Activated T-cell treated with anti-CD3 and anti-CD28 coated beads for 1 hour (primary cell): ENCODE data around the gene TTC21A.

Source experiments
- DNase-seq: peaks from one replicate; pipeline ENCODE4 v3.0.0-alpha.2; 2020; ENCODE audit warnings: low read depth

TTC21A gene

GRCh38 chr3:39137435-39137936 lies 30.0 kb downstream of the TTC21A start:
- DNase-seq, result no peak

DNA sequence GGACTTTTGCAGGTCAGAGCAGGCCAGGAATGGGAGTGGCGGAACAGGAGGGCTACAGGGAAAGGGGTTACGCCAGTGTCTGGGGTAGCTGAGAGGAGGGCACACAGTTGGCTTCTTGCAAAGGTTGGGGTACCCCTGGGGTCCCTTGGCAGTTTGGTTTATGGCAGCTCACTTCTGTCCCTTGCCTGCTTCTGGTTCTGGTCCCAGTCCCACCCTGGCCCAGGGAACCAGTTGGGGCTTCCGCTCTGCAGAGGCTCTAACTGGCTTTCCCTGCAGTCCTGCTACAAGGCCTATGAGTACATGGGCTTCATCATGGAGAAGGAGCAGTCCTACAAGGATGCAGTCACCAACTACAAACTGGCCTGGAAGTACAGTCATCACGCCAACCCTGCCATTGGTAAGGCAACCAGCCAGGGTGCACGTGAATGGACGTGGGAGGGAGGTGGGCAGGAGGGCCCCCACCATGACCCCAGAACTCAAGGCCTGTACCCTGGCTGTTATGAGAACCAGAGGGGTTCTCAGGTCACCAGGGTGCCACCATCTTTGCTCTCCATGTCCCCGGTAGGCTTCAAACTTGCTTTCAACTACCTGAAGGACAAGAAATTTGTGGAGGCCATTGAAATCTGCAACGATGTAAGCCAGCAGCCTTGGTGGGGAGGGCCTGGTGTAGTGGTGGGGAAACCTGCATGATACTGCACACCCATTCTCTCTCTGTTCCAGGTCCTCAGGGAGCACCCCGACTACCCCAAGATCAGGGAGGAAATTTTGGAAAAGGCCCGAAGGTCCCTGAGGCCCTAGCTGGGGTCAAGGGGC lies 30.7 kb downstream of the TTC21A start:
- no peak for DNase-seq

- no peak for DNase-seq
These were observed 31.4 kb downstream of the TTC21A start for GRCh38 chr3:39138804-39139415.

GRCh38 chr3:39139442-39139841 lies 32.0 kb downstream of the TTC21A start:
- no peak for DNase-seq

DNA sequence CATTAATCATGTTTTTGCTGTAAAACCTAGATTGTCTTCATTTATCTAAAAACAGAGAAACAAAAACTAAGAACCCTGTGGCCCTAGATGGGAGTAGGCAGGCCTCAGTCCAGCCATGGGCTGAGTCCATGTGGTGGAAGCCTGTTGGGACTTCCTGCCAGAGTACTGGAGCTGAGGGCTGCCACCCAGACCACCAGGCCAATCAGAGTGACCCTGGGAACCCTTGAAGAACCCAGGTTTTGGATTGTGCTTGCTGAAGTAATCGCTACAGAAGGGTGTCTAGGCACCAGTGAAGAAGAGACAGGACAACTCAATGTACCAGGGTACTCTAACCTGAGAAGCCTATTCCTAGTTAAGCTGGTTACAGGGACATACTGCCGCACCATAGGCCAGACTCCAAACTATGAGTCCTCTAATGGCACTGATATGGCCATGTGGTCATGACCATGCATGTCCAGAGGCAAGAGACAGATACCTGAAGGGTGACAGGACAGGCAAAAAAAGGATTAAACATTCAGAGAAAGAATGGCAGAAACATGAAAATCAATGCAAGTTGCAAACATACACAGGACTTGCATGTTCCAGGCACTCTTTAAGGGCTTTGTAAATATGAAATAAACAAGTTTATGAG lies 33.0 kb downstream of the TTC21A start:
- DNase-seq, result no peak

GRCh38 chr3:39141171-39141995 lies 33.9 kb downstream of the TTC21A start:
- no peak for DNase-seq

DNA sequence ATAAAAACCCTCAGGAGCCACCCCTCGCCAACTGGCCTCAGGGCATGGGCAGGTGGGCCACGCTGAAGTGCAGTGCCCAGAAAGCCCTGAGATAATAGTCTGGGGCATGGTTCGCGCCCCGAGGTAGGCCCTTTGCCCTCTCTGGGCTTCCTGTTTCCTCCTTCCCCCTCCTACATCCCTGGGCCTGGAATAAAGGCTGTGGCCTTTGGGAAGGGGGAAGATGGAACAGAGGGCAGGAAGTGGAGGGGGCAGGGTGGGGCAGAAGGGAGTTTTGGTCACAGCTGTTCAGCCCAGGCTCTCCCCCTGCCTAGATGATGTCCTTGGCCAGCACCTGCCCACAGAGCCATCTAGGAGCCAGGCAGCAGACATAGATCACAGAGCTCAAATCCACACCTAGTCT lies 34.6 kb downstream of the TTC21A start:
- no peak for DNase-seq

DNA sequence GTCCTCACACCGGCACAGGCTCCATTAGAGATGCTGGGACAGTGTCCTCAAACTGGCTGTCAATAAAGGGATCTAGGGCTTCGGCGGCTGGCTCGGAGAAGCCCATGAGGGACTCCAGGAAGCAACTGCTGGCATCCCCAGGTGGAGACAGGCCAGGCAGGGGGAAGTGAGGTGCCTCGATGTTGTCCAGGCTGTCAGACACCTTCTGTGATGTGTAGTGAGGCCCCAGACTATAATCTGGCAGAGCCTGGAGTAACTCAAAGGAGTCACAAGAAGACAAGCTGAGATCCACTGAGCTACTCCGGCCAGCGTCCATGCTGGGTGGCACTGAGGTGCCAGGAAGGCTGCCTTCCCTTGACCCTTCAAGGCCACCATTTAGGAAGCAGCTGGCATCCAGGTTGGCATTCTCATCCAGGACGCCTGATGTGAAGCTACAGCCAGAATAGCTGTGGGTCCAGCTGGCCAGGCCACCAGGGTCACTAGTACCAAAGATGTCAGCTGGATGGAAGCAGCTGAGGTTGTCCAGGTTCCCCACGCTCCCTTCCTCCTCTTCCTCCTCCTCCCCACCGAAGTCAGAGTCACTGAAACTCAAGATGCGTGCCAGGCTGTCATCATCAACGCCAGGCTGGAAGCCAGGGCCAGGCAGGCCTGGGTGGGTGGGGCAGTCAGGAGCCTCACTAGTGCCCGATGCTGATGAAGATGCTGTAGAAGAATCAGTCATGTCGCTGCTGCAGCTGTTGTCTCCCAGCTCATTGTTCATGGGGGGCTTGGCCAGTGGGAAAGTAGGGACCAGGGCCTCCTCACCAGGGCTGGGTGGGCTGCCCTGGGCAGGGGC lies 35.8 kb downstream of the TTC21A start:
- DNase-seq, result no peak

- DNase-seq, result no peak
These were observed 36.7 kb downstream of the TTC21A start for GRCh38 chr3:39144095-39144747.

GRCh38 chr3:39144748-39145380 lies 37.4 kb downstream of the TTC21A start:
- DNase-seq, result no peak

DNA sequence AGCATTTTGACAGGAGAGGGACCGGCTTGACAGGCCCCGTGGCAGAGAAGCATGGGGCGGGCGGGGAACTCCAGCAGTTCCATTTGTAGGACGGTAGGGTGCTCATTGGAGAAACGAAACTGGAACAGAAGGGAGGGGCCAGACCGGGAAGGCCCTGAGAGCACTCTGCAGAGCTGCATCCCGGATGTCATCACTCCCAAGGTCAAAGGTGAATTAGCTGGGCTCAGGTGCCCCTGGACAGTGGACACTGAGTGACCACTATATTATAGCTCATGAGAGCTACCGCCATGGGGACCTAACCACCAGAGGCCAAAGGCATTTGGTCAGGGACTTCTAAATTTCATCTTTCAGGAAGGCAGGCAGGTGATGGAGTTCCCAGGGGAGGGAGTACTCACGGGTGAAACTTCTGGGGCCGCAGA lies 38.6 kb downstream of the TTC21A start:
- no peak for DNase-seq

- DNase-seq, result peak; percentile 57
These were observed 39.4 kb downstream of the TTC21A start for GRCh38 chr3:39146611-39147591.

DNA sequence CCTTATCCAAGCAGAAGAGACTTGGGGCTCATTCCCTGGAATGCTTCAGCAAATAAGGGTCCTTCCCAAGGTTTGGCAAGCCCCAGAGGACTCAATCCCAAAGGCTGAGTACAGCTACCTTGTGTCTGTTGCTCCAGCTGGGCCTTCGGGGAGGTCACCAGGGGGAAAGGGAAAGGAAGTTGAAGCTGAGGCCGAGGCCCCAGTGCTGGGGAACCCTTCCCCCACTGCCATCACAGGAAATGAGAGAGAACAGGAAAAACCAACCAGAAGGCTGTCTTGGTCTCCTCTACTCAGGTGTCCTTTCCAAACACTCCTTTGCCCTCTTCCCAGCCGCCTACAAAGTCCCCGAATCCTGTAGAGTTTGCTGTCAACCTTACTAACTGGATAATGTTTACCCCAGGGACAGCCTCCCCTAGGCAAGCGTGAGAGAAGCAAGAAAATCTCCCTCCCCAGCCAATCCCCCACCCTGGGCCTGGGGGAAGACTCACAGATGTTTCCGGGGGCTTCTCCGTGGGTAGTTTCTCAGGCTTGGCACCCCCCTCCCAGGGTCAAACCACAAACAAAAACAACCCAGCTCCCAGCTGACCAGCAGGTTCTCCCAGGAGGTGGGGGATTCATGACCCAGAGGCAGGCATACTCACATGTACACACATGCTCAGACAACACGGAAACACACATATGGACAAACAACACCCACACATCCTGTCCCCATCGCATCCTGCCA lies 40.4 kb downstream of the TTC21A start:
- DNase-seq, result no peak

- DNase-seq, result no peak
These were observed 41.1 kb downstream of the TTC21A start for GRCh38 chr3:39148435-39149058.

- no peak for DNase-seq
These were observed 41.6 kb downstream of the TTC21A start for GRCh38 chr3:39149059-39149455.

DNA sequence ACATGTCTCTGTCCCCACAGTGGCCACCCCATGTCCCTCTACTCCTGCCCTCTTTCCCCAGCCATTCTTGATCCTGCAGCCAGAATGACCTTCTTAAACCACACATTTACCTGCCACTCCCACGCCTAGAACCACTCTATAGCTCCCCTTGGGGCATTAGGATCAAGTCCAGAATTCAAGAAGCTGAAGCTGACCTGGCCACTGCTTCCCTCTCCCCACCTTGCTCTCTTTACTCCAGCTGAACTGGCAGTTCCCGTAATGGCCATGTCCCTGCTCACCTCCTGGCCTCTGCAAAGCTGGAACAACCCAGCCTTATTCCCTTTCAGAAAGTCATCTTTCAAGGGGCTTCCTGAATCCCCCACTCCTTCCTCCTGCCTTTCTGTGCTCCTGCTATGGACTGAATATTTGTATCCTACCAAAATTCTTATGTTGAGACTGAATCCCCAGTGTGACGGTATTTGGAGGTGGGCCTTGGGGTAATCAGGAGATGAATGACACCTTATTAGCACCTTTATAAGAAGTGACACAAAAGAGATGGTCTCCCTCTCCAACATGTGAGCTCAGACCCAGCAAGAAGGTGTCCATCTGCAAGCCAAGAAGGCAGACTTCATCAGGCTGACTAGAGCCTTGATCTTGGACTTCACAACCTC lies 42.1 kb downstream of the TTC21A start:
- no peak for DNase-seq

DNA sequence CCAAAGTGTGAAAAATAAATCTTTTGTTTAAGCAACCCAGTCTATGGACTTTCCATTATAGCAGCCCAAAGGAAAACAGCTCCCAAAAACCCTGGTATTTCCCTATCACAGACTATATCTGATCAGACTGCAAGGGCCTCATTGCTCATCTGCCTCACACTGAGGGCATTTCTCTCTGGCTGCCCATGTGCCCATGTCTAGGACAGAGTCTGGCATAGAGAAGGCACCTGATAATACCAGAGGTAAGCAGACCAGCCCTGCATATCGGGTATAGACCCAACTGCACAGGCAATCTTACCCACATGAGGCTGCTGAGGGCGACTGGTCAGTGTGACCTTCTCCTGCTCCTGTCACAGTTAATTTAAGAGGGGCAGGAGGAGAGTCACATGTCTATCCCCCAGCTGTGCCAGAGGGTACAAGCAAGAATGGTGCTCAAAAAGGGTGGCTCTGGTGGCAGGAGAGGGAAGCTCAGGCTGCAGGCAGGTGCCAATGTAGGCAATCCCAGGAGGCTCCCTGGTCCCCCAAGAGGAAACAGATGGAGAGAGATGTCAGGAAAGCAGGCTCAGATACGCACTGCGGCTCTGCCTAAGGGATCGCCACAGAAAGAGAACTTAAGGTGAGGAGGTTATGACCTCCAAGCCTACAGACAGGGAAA lies 42.8 kb downstream of the TTC21A start:
- no peak for DNase-seq
